ENCODE results near the gene MUC5B.

MUC5B gene

GRCh38 chr11:1221848-1222311 lies 986 bp upstream of the MUC5B start:
- DNase-seq = no peak

GRCh38 chr11:1223346-1224110 lies 662 bp downstream of the MUC5B start:
- no peak for DNase-seq

- no peak for DNase-seq
These were observed 1.2 kb downstream of the MUC5B start for GRCh38 chr11:1224111-1224490.

DNA sequence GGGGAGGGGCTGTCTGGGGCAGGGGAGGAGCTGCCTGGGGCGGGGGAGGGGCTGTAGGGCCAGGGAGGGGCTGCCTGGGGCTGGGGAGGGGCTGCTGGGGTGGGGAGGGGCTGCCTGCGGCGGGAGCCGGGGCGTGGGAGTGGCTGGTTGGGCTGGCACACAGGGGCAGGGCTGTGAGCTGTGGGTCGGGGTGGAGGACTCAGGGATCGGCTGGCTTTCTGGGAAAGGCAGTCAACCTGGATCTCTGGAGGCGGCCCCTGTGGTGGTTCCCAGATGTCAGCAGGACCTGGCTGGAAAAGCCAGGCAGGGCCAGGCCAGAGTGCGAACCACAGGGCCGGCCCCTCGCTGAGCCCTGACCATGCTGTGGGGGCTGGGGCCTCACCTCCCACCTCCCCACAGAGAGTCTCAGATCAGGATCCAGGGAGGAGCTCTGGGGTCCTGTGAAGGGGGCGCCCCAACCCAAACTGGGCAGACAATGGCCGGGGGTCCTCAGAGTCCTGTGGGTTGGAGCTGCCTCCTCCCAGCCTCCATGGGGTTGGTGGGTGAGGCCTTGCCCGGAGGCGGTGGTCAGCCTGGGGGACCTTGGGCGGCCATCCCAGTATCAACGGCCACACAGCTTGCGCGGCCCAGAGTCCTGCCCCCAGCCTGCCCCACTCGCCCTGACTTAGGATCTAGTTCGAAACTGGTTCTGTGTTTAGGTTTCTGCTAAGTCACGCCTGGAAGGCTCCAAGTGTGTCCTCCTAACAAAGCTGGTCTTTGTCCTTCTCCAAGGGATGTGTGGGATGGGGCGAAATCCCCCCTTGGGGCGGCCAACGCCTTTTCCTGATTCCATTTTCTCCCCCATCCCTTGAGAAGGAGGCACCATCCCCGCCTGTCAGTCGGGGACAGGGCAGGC lies 1.9 kb downstream of the MUC5B start:
- DNase-seq = no peak

- no peak for DNase-seq
These were observed 2.7 kb downstream of the MUC5B start for GRCh38 chr11:1225386-1226225.

DNA sequence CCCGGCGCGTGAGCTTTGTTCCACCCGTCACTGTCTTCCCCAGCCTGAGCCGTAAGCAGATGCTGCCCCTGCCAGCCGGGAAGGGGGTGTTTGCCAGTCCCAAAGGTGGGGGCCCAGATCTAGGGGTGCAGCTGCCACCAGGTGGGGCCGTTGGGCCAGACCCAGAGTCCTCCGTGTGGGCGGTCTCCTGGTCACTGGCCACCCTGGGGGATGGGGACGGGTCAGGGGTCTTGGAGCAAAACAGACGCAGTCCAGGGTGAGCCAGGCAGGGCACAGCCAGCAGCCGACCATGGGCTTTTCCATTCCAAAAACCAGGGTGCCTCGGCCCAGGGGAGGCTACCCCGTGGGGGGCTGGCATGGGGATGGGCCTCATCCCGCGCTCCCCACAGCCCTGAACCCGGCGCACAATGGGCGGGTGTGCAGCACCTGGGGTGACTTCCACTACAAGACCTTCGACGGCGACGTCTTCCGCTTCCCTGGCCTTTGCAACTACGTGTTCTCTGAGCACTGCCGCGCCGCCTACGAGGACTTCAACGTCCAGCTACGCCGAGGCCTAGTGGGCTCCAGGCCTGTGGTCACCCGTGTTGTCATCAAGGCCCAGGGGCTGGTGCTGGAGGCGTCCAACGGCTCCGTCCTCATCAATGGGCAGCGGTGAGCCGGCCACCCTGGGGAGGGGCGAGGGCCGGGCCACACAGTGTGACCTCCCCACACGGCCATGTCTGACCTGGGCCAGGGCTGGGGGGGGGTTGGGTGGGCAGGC lies 3.5 kb downstream of the MUC5B start:
- DNase-seq = no peak

GRCh38 chr11:1226986-1227550 lies 4.2 kb downstream of the MUC5B start:
- no peak for DNase-seq

DNA sequence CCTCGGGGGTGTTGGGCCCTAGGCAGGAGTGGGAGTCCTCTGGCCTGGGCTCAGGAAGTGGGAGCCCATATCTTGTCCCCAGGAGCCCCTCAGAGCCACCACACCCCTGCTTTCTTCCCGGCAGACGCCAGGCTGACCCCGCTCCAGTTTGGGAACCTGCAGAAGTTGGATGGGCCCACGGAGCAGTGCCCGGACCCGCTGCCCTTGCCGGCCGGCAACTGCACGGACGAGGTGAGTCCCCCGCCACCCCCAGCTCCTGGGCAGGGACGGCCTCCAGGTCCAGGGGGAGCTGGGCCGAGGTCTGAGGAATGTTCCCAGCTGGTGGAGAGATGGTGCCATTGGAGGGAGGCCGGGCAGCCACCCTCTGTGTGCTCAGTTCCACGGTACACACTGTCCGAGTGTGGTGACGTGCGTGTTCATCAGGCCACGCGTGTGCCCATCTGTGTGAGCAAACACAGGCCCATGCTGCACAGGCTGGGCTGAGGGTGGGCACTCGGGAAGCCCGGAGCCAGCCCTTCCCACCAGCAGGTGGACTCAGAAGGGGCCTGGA lies 4.8 kb downstream of the MUC5B start:
- no peak for DNase-seq

DNA sequence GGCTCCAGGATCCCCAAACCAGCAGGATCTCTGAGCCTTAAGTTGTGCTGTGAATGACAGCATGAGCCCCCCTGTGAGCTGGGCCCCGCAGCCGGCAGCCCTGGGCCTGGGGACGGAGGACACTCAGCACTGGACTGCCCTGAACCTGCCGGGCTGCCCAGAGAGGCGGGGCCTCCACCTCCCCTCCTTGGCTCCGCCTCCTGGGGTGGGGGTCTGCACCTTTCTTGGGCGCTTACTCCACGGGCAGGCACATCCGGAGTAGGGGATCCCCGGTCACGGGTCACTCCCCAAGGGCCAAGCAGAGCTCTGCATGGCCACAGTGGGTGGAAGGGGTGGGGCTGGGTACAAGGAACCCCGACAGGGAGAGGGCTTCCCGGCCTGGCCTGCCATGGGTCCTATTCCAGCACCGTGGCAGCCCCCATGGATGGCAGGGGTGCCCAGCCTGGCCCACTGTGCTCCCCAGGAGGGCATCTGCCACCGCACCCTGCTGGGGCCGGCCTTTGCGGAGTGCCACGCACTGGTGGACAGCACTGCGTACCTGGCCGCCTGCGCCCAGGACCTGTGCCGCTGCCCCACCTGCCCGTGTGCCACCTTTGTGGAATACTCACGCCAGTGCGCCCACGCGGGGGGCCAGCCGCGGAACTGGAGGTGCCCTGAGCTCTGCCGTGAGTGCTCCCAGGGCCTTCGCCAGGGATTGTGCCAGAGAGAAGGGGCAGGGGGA lies 5.4 kb downstream of the MUC5B start:
- DNase-seq = no peak

- DNase-seq = no peak
These were observed 6.1 kb downstream of the MUC5B start for GRCh38 chr11:1228921-1229451.

GRCh38 chr11:1229471-1230120 lies 6.7 kb downstream of the MUC5B start:
- DNase-seq = no peak

DNA sequence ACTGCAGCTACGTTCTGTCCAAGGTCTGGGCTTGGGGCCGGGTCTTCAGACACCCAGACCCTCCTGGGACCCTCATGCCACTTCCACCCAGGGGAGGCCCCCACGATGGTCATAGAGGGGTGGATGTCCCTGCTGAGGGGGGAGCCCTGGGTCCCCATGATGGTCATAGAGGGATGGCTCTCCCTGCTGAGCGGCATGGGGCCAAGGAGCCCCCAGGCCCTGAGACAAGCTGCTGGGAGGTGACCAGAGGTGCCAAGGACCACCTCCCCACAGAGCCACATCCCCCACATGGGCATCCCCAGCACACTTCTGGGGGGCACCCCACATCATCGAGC lies 7.2 kb downstream of the MUC5B start:
- DNase-seq = no peak

DNA sequence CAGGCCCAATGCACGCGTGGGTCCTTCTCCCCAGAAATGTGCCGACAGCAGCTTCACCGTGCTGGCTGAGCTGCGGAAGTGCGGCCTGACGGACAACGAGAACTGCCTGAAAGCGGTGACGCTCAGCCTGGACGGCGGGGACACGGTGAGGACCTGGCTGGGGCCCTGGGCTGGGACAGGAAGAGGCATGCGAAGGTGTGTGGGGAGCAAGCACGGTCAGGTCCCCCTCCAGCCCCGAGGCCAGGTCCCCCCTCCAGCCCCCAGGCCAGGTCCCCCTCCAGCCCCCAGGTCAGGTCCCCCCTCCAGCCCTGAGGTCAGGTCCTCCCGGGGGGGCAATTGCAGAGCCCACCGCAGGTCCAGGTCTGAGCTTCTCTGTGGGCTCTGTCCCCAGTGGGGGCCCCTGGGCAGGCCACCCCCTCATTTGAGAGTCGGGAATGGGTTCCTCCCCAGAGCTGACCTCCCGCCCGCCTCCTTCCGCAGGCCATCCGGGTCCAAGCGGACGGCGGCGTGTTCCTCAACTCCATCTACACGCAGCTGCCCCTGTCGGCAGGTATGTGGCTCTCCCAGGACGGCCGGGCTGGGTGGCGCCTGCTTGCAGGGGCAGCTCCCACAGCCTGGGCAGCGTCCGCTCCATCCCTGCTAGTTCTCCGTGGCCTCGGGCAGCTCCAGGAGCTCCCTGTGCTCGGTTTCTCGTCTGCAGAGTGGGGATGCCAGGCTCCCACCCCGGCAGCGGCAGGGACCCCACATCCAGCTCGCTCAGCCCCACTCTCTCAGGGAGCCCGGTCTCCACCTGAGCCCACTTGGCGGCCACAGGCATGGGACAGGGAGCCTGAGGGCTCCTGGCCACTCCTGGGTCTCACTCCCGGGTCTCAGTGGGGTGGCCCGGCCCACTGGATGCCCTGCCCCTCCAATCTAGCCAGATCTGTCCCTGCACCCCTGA lies 7.9 kb downstream of the MUC5B start:
- no peak for DNase-seq

GRCh38 chr11:1231396-1232020 lies 8.6 kb downstream of the MUC5B start:
- DNase-seq = no peak

DNA sequence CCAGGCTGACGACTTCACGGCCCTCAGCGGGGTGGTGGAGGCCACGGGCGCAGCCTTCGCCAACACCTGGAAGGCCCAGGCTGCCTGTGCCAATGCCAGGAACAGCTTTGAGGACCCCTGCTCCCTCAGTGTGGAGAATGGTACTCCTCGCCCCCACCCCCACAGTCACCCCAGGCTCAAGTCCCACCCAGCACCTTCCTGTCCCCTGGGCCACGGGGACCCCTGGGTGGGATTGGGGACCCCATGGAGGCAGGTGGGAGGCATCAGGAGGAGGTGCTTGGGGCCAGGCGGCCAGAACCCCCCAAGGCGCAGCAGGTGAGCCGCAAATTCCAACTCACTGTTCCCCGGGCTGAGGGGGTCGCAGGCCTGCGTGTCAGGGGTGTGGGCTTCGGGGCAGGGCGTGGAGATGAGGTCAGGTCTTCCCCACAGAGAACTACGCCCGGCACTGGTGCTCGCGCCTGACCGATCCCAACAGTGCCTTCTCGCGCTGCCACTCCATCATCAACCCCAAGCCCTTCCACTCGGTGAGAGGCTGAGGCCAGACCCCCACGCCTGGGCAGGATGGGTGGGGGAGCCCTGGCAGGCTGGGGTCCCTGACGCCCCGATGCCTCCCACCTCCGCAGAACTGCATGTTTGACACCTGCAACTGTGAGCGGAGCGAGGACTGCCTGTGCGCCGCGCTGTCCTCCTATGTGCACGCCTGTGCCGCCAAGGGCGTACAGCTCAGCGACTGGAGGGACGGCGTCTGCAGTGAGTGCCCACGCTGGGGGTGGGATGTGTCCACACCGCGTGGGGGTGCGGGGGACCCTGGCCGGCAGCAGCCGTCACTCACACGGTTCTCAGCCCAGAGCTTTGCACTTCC lies 9.4 kb downstream of the MUC5B start:
- DNase-seq = no peak

- DNase-seq = no peak
These were observed 10.0 kb downstream of the MUC5B start for GRCh38 chr11:1232883-1233321.

- DNase-seq = no peak
These were observed 10.6 kb downstream of the MUC5B start for GRCh38 chr11:1233351-1234053.
